ENCODE data around the gene C1orf105. TPM values are rescaled to one million over a fixed set of nuclear protein-coding genes. Genes with fewer than 3 reads are reported as not detected.

C1orf105 gene
- total and polyA plus RNA-seq, 10 donors, result not detected

DNA sequence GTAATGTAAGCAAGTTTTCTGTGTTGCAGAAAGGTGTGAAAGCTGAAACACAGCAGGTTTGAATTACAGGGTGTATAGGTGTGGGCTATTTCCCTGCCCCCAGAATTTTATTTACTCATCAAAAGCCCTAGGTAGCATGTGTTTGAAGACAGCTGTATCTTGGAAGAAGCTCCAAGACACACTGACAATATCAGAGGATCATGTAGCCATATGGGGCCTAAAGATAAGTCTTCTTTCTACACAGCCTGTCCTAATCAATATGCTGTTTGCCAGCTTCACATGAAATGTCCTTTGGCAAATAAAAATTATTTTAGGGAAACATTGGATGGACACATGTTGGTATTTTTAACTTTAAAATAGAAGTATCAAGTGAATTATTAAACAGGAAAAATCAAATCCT, 95.0 kb downstream of the C1orf105 start:
- no peaks in the 10 kb centered on the region for H3K9me3 ChIP-seq
- H3K27me3 ChIP-seq (replicated peaks in 1 of 7), result no peaks in the 10 kb centered on the region
- H3K36me3 ChIP-seq, result no peaks in the 10 kb centered on the region
- TF ChIP-seq POLR2AphosphoS5 (IDR thresholded peaks at IDR 0.05), result no peak
- TF ChIP-seq, protein P1, sequence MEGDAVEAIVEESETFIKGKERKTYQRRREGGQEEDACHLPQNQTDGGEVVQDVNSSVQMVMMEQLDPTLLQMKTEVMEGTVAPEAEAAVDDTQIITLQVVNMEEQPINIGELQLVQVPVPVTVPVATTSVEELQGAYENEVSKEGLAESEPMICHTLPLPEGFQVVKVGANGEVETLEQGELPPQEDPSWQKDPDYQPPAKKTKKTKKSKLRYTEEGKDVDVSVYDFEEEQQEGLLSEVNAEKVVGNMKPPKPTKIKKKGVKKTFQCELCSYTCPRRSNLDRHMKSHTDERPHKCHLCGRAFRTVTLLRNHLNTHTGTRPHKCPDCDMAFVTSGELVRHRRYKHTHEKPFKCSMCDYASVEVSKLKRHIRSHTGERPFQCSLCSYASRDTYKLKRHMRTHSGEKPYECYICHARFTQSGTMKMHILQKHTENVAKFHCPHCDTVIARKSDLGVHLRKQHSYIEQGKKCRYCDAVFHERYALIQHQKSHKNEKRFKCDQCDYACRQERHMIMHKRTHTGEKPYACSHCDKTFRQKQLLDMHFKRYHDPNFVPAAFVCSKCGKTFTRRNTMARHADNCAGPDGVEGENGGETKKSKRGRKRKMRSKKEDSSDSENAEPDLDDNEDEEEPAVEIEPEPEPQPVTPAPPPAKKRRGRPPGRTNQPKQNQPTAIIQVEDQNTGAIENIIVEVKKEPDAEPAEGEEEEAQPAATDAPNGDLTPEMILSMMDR (IDR thresholded peaks at IDR 0.05 in 8 of 11, conservative IDR thresholded peaks at IDR 0.05 in 3 of 11), result no peak
- TF ChIP-seq POLR2A (IDR thresholded peaks at IDR 0.05), result no peak
- intact Hi-C loops (cut with DNase I; ENCODE audit: low total_unique reads), result no loop called here
- no peak for DNase-seq
- no peak overlapping the region for H3K4me3 ChIP-seq
- peak overlapping the region in 2 of 8 donors; percentile 22 to 49 for H3K27ac ChIP-seq
- peaks cover 0 to 26% (median 2%) of the 10 kb centered on the region in 6 donors for H3K4me1 ChIP-seq

DNA sequence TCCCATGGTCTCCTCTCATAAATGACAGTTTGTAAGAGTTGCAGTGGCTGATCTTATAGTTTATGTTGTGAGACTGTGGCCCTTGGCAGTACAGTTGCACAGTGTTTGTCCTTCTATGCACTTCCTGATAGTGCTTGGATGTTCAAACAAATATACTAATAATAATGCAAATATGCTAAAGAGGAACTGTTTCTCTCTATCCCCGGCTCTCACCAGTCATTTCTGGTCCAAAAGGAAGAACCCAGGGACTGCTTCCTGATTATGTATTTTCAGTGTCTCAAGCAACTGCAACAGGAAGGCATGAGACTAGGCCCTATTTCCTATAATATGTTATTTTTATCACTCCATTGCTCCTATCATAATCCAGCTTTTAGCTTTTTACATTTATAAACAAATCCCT, 95.4 kb downstream of the C1orf105 start:
- no peak for DNase-seq
- TF ChIP-seq POLR2A (IDR thresholded peaks at IDR 0.05), result no peak
- TF ChIP-seq, protein P1 (IDR thresholded peaks at IDR 0.05 in 8 of 11, conservative IDR thresholded peaks at IDR 0.05 in 3 of 11), result no peak
- WGBS, 5 donors, result 17 to 26% (median 23%) methylated on average over 1 of the region's 1 CpG

DNA sequence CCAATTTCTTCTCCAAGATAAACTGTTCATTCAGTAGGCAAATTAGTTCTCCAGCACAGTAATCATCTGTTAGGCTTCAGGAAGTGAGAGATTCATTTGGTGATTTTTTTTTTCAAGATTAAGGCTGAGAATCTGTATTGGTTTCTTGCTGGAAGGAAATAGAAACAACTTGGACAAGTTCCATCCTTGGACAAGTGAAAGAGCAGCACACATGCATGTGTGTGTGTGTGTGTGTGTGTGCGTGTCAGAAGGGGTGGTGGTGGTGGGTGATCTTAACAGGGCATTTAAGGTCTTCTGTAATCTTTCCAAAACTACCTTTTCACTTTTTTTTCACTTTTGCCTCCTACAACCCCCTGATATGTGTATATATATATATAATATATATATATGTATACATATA, 96.6 kb downstream of the C1orf105 start:
- Histone ChIP-seq H3K27ac (no peak overlapping the region), H3K4me3 (no peak overlapping the region), H3K27me3 (replicated peaks in 1 of 7) (no peaks in the 10 kb centered on the region), H3K9me3 (no peaks in the 10 kb centered on the region), H3K36me3 (no peaks in the 10 kb centered on the region), H3K4me1 (peaks cover 0 to 26% (median 2%) of the 10 kb centered on the region in 6 donors)
- DNase-seq, result no peak
- TF ChIP-seq, protein P1 (IDR thresholded peaks at IDR 0.05 in 8 of 11, conservative IDR thresholded peaks at IDR 0.05 in 3 of 11), result no peak
- TF ChIP-seq POLR2A (IDR thresholded peaks at IDR 0.05) (no peak), POLR2AphosphoS5 (IDR thresholded peaks at IDR 0.05) (no peak)
- intact Hi-C loops (cut with DNase I; ENCODE audit: low total_unique reads), result no loop called here
- 75 to 96% (median 78%) methylated on average over 1 of the region's 1 CpG for WGBS, 5 donors

More for the DNA sequence above, 95.4 kb downstream of the C1orf105 start:
- Histone ChIP-seq H3K4me3 (no peak overlapping the region), H3K27me3 (replicated peaks in 1 of 7) (no peaks in the 10 kb centered on the region), H3K9me3 (no peaks in the 10 kb centered on the region), H3K4me1 (peaks cover 0 to 26% (median 2%) of the 10 kb centered on the region in 6 donors), H3K27ac (peak overlapping the region in 2 of 8 donors; percentile 22 to 49), H3K36me3 (no peaks in the 10 kb centered on the region)
- intact Hi-C loops (cut with DNase I; ENCODE audit: low total_unique reads), result no loop called here

DNA sequence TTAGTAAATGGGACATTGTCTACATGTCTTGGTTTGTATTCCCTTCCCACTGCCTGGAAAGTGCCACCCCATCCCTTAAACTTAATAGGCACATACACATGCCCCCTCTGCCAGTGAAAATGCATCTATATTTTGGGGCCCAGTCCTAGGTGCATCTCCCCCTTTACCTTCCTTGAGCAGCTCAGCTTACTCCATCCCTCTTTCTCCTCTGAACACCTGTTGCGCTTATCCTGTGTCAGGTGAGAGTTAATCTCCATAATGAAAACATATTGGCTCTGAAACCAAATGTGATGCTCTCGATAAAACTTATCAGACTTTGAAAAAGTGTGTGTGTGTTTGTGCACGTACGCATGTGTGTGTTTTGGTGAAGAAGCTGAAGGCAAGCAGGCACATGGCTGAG, 97.1 kb downstream of the C1orf105 start:
- Histone ChIP-seq H3K27ac (no peak overlapping the region), H3K4me3 (no peak overlapping the region), H3K4me1 (peaks cover 0 to 26% (median 2%) of the 10 kb centered on the region in 6 donors), H3K36me3 (no peaks in the 10 kb centered on the region), H3K9me3 (no peaks in the 10 kb centered on the region), H3K27me3 (replicated peaks in 1 of 7) (no peaks in the 10 kb centered on the region)
- DNase-seq, result no peak
- TF ChIP-seq POLR2AphosphoS5 (IDR thresholded peaks at IDR 0.05) (no peak), POLR2A (IDR thresholded peaks at IDR 0.05) (no peak)
- TF ChIP-seq, protein P1 (IDR thresholded peaks at IDR 0.05 in 8 of 11, conservative IDR thresholded peaks at IDR 0.05 in 3 of 11), result no peak
- intact Hi-C loops (cut with DNase I; ENCODE audit: low total_unique reads), result no loop called here
- 90 to 94% (median 93%) methylated on average over 4 of the region's 4 CpGs for WGBS, 5 donors

Other genes starting within 250 kb of the C1orf105 start
- gene PIGC, start 23.4 kb downstream of the C1orf105 start, total RNA-seq, result 10 to 100 TPM; 20.1 to 28.0 (median 23.4) TPM
- gene PIGC, start 23.4 kb downstream of the C1orf105 start, polyA plus RNA-seq, result 10 to 100 TPM; 23.2 to 27.8 (median 27.6) TPM
- gene SUCO, start 112.5 kb downstream of the C1orf105 start, total RNA-seq, result 10 to 100 TPM; 36.0 to 59.5 (median 43.9) TPM
- gene SUCO, start 112.5 kb downstream of the C1orf105 start, polyA plus RNA-seq, result 10 to 100 TPM in 1 of 3 donors, 1 to 10 TPM in 2; 7.9 to 11.6 (median 9.1) TPM
- gene FASLG, start 238.4 kb downstream of the C1orf105 start, total RNA-seq, result 1 to 10 TPM; 1.4 to 7.1 (median 3.9) TPM
- 1 to 10 TPM in 1 of 3 donors, under 1 TPM in 2; 0.44 to 1.0 (median 0.50) TPM for gene FASLG, start 238.4 kb downstream of the C1orf105 start, polyA plus RNA-seq

Data from spleen (tissue), 11 donors.